HG02852 (cell line): ENCODE measurements around the gene ALKBH6.
A peak's percentile ranks its signal among the peaks of the same experiment; 100 is the strongest.

ENCODE experiments used
- ATAC-seq: cut with Tn5 transposase; IDR thresholded peaks from one replicate; pipeline ENCODE4 v1.9.1; 2021; ENCODE audit warnings: mild to moderate bottlenecking, moderate library complexity; ENCODE audit not compliant: unreplicated experiment

The ALKBH6 gene

GRCh38 chr19:36030264-36031148, 16.5 kb upstream of the ALKBH6 start:
- ATAC-seq: no peak

GRCh38 chr19:36028313-36029041, 14.5 kb upstream of the ALKBH6 start:
- ATAC-seq: no peak

GRCh38 chr19:36027696-36028095, 13.7 kb upstream of the ALKBH6 start:
- no peak for ATAC-seq

- no peak for ATAC-seq
Measured at GRCh38 chr19:36026091-36026876, 12.3 kb upstream of the ALKBH6 start.

- ATAC-seq: no peak
Measured at GRCh38 chr19:36025541-36025940, 11.5 kb upstream of the ALKBH6 start.

- no peak for ATAC-seq
Measured at GRCh38 chr19:36023432-36023831, 9.4 kb upstream of the ALKBH6 start.

- ATAC-seq: no peak
Measured at GRCh38 chr19:36019061-36019670, 5.2 kb upstream of the ALKBH6 start.

GRCh38 chr19:36013280-36014011, 567 bp downstream of the ALKBH6 start:
- peak; percentile 3 for ATAC-seq

- no peak for ATAC-seq
Measured at GRCh38 chr19:36010402-36010801, 3.6 kb downstream of the ALKBH6 start.

GRCh38 chr19:36009633-36010379, 4.2 kb downstream of the ALKBH6 start:
- ATAC-seq: no peak

GRCh38 chr19:36009220-36009619, 4.8 kb downstream of the ALKBH6 start:
- no peak for ATAC-seq

- ATAC-seq: no peak
Measured at GRCh38 chr19:36008336-36008978, 5.6 kb downstream of the ALKBH6 start, which contains the start of gene SYNE4. Gene SYNE4 (minus strand): TSS chr19:36008813. CDS start chr19:36008681, 132 bp downstream.

- no peak for ATAC-seq
Measured at GRCh38 chr19:36006955-36007354, 7.1 kb downstream of the ALKBH6 start.

- ATAC-seq: no peak
Measured at GRCh38 chr19:36003284-36003683, 10.7 kb downstream of the ALKBH6 start.

GRCh38 chr19:36001605-36002004, 12.4 kb downstream of the ALKBH6 start:
- ATAC-seq: no peak

- ATAC-seq: no peak
Measured at GRCh38 chr19:35996777-35997176, 17.2 kb downstream of the ALKBH6 start.

- peak; percentile 83 for ATAC-seq
Measured at GRCh38 chr19:35995048-35995993, 18.7 kb downstream of the ALKBH6 start, which contains the start of gene SDHAF1. Gene SDHAF1 (plus strand): TSS chr19:35995188. CDS start chr19:35995275, 87 bp downstream.
